ENCODE results near the gene C1orf159. TPM values are rescaled to one million over a fixed set of nuclear protein-coding genes. Genes with fewer than 3 reads are reported as not detected.

C1orf159 gene
- total and polyA plus RNA-seq, 7 donors: 1.5 to 6.7 (median 3.5) TPM

DNA sequence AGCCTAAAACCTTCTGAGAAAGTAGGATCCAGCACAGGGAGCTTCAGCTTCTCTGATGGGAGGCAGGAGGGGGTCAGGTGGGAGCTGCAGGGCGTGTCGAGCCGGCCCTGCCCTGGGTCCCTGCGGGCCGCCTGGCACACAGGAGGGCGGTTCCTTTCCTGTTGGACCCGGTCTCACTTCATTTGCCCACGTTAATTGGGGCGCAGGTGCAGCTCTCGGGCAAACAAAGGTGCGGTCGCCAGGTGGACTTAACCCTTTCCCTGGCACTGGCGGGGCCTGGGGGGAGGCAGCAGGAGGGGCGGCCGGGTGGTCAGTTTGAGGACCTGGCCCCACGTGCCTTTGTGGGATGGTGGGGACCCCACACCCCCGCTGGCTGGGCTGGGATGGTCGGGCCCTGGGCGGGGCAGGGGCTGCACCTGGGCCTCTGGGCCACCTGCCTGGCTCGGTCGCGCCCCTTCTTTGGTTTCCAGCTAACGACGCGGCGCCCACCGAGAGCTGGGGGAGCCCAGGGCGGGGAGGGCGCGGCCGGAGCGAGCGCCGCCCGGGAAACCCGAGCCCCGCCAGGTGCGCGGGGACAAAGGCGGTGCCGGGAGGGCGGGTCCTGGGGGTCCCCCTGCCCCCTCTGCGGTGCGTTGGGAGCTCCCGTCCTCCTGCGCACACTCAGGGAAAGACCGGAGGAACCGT is 20.8 kb upstream of the C1orf159 start:
- Histone ChIP-seq H3K9me3 (no peaks in the 10 kb centered on the region), H3K36me3 (ENCODE audit: insufficient read depth in 1 of 2, low read depth in 1 of 2) (no peaks in the 10 kb centered on the region), H3K4me1 (no peaks in the 10 kb centered on the region), H3K27ac (no peak overlapping the region), H3K27me3 (ENCODE audit: insufficient read depth in 3 of 3, low read length in 2 of 3) (peaks cover 0 to 21% (median 20%) of the 10 kb centered on the region in 3 donors), H3K4me3 (no peak overlapping the region)
- DNase-seq: no peak
- no peak for ATAC-seq
- intact Hi-C loops (cut with DNase I): no loop called here
- no peak for TF ChIP-seq CTCF (IDR thresholded peaks at IDR 0.05)
- 30 to 43% (median 38%) methylated on average over 28 to 48 of the region's 48 CpGs for WGBS, 3 donors

- WGBS, 3 donors: 73 to 79% (median 77%) methylated on average over 20 of the region's 20 CpGs
- ATAC-seq: no peak
Observed at GRCh38 chr1:1135339-1136136, 19.6 kb upstream of the C1orf159 start.

DNA sequence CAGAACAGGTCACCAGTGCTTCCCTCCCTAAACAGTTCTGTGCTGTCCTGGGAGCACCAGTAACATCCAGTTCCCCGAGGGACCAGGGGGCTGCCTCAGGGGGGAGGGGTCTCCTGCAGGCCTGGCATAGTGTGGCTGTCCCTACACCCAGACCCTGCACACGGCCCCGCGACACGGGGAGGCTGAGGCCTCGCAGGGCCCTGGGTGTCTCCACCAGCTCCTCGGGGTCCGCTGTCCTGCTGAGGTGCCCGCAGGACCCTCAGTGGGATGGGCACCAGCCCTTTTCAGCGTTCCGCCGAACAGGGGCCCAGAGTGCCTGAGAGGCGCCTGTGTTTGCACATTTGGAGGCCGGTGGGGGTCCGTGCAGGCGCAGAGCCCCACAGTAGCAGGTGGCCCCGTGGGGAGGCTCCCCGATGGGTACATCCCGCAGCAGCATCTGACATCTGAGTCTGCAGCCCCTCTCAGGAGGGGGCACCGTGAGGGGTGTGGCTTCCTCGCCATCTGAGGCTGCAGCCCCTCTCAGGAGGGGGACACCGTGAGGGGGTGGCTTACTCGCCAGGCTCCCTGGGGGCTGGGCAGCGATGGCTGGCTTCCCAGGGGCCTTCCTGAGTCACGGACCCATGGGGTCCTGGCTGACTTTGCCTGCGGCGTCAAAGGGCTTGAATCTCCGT is 18.5 kb upstream of the C1orf159 start:
- no peak overlapping the region for H3K4me3 ChIP-seq
- intact Hi-C loops (cut with DNase I): no loop called here
- H3K4me1 ChIP-seq: no peaks in the 10 kb centered on the region
- TF ChIP-seq CTCF (IDR thresholded peaks at IDR 0.05): no peak
- H3K36me3 ChIP-seq (ENCODE audit: insufficient read depth in 1 of 2, low read depth in 1 of 2): no peaks in the 10 kb centered on the region
- DNase-seq (no peak), ATAC-seq (no peak)
- no peak overlapping the region for H3K27ac ChIP-seq
- peaks cover 0 to 23% (median 16%) of the 10 kb centered on the region in 3 donors for H3K27me3 ChIP-seq (ENCODE audit: insufficient read depth in 3 of 3, low read length in 2 of 3)
- 89 to 91% (median 89%) methylated on average over 26 to 28 of the region's 28 CpGs for WGBS, 3 donors
- H3K9me3 ChIP-seq: no peaks in the 10 kb centered on the region

More at GRCh38 chr1:1135339-1136136, 19.6 kb upstream of the C1orf159 start:
- no peaks in the 10 kb centered on the region for H3K4me1 ChIP-seq
- TF ChIP-seq CTCF (IDR thresholded peaks at IDR 0.05): no peak
- no peaks in the 10 kb centered on the region for H3K36me3 ChIP-seq (ENCODE audit: insufficient read depth in 1 of 2, low read depth in 1 of 2)
- DNase-seq: no peak
- no peak overlapping the region for H3K27ac ChIP-seq
- intact Hi-C loops (cut with DNase I): no loop called here
- H3K9me3 ChIP-seq: no peaks in the 10 kb centered on the region
- no peak overlapping the region for H3K4me3 ChIP-seq
- peaks cover 0 to 23% (median 16%) of the 10 kb centered on the region in 3 donors for H3K27me3 ChIP-seq (ENCODE audit: insufficient read depth in 3 of 3, low read length in 2 of 3)

- peak; percentile 49 to 76 for DNase-seq
- H3K27ac ChIP-seq: peak overlapping the region; percentile 41
Observed at GRCh38 chr1:1132956-1133750, 17.3 kb upstream of the C1orf159 start.

More at GRCh38 chr1:1132956-1133750, 17.3 kb upstream of the C1orf159 start:
- H3K9me3 ChIP-seq: no peaks in the 10 kb centered on the region
- ATAC-seq: peak in 3 of 4 donors; percentile 26 to 76 (median 44)
- H3K36me3 ChIP-seq (ENCODE audit: insufficient read depth in 1 of 2, low read depth in 1 of 2): no peaks in the 10 kb centered on the region
- no peak for TF ChIP-seq CTCF (IDR thresholded peaks at IDR 0.05)
- 44 to 49% (median 44%) methylated on average over 27 to 32 of the region's 32 CpGs for WGBS, 3 donors
- intact Hi-C loops (cut with DNase I): no loop called here
- no peaks in the 10 kb centered on the region for H3K4me1 ChIP-seq
- peaks cover 0 to 23% (median 14%) of the 10 kb centered on the region in 3 donors for H3K27me3 ChIP-seq (ENCODE audit: insufficient read depth in 3 of 3, low read length in 2 of 3)
- H3K4me3 ChIP-seq: no peak overlapping the region
